GM19463 (cell line): ENCODE results near the gene CCDC3.
"Not testable (repeated sequence)": the region's sequence is repeated elsewhere in the genome, so short reads cannot be mapped to it uniquely, and the experiment has no call there.

ENCODE experiments used
- ATAC-seq: cut with Tn5 transposase; IDR thresholded peaks from one replicate; pipeline ENCODE4 v1.9.1; 2021; ENCODE audit warnings: mild to moderate bottlenecking, moderate library complexity; ENCODE audit not compliant: unreplicated experiment

CCDC3 gene

GRCh38 chr10:12896251-12896650, 105.3 kb downstream of the CCDC3 start:
- no peak for ATAC-seq

- no peak for ATAC-seq
These were observed 108.6 kb downstream of the CCDC3 start for GRCh38 chr10:12892924-12893323.

- ATAC-seq = no peak
These were observed 110.6 kb downstream of the CCDC3 start for GRCh38 chr10:12890958-12891357.

DNA sequence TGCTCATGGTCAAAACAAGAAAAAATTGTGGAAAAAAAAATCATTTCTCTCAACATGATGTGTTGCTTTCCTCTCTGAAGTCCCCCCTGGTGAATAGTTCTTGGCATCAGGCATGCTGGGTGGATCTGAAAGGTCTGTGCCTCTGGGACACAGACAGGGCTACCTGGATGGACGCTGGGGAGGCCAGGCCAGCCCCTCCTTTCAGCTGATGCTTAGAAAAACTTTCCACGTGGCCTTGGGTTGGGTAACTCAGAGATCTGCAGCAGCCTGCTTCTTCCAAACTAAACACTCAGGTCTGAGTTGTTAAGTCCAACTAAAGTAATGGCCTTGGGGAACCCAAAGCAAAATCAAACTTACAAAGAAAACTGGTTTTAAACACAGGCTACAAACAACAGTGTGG, 113.0 kb downstream of the CCDC3 start:
- no peak for ATAC-seq

- no peak for ATAC-seq
These were observed 113.7 kb downstream of the CCDC3 start for GRCh38 chr10:12887780-12888179.

- ATAC-seq = no peak
These were observed 116.7 kb downstream of the CCDC3 start for GRCh38 chr10:12884851-12885250.

DNA sequence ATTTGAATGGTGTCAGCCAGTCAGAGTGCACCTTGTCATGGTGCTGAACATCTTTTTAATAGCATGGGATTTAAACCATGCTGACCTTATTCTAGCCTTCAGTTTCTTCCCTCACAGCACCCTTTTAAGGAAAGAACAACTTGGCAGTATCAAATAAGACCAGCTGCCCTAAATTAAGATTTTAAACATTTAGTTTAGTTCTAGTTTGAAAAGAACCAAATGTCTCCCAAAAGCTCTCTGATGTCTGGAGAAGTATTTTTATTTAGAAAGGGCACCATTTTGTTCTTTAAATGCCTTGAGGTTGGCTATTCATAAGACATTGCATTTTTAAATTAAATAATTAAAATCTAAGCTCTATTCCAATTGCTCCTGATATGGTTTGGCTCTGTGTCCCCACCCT, 121.1 kb downstream of the CCDC3 start:
- ATAC-seq = no peak

DNA sequence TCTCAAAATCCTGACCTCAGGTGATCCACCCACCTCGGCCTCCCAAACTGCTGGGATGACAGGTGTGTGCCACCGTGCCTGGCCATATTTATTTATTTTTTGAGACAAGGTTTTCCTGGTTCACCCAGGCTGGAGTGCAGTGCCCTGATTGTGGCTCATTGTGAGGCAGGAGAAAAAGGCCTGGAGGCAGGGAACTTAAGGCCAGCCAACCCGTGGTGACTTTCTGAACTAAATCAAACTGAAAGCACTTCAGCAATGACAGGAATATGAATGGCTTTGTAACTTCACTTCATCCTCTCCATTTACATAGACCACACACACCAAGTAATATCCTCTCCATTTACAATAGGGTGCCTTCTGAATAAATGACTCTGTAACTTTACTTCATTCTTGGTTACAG, 124.4 kb downstream of the CCDC3 start:
- ATAC-seq = no peak

DNA sequence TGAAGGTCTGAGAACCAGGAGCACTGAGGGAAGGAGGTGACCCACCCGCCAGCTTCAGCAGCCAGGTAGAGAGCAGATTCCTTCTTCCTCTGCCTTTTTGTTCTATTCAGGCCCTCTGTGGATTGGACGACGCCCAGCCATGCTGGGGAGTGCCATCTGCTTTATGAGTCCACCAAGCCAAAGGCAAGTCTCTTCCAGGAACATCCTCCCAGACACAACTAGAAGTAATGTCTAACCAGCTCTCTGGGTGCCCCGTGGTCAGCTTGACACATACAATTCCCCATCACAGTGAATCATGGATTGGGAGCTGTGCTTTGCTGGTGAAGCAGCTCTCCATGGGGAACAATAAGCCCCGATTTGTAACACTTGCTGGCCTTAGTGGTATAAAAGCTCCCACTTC, 125.2 kb downstream of the CCDC3 start:
- no peak for ATAC-seq

DNA sequence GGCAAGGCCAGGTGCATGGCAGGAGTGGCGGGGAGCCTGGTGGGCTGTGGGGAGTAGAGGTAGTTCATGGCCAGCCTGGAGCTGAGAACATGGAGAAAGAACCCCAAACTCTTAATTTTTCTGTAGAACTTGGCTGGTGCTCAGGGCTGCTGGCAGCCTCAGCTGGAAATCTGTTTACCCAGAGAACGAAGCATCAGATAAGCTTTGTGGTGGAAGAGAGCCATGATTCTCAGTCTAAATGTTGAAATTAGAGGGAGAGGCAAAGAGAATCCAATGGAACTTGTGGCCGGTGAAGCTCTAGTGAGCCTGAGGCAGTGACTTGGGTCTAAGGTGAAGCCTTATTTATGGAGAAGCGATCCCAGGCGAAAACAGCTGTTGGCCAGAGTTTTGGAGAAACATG, 126.4 kb downstream of the CCDC3 start:
- ATAC-seq = no peak

DNA sequence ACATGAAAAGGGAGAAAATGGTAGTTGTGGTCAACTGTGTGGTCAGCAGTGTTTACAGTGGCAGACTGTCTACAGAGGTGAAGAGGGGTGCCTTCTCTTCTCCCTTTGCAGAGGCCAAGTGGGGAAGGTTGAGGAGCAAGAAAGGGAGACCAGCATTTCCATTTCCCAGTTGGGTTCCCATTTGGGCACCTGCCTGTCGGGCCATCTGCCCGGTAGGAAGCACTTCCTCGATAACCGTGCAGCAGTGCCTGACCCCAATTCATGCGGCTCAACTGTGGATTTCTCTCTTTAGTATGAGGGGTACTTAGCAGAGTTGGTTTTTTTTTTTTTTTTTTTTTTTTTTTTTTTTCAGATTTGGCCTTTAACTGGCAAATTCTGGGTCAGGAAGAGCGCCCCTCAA, 127.0 kb downstream of the CCDC3 start:
- no peak for ATAC-seq

GRCh38 chr10:12873172-12873571, 128.3 kb downstream of the CCDC3 start:
- no peak for ATAC-seq

DNA sequence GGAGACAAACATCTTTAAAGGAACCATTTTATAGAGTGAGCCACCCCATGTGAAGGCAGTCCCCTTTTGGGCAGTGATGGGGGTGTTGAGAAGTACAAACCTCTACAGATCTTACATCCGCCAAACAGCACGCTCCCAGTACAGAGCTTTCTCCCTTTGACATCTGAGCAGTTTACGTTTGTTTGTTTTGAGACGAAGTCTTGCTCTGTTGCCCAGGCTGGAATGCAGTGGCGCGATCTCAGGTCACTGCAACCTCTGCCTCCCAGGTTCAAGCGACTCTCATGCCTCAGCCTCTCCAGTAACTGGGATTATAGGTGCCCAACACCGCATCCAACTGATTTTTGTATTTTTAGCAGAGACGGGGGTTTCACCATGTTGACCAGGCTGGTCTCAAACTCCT, 128.9 kb downstream of the CCDC3 start:
- ATAC-seq = no peak

GRCh38 chr10:12869427-12869826, 132.1 kb downstream of the CCDC3 start:
- no peak for ATAC-seq

DNA sequence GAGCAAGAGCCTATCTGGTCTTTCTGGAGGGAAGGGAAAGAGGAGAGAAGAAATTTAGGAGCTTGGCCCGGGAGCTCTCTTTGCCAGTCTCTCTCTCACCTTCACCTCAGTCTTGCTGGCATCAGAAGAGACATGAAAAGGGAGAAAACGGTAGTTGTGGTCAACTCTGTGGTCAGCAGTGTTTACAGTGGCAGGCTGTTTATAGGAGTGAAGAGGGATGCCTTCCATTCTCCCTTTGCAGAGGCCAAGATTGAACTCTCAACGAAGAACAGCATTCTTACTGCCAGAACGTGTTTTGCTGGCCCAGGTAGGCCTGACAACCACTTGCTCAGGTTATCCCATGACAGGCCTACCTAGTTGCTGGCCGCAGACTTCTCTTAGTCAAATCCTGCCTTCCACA, 133.3 kb downstream of the CCDC3 start:
- no peak for ATAC-seq

DNA sequence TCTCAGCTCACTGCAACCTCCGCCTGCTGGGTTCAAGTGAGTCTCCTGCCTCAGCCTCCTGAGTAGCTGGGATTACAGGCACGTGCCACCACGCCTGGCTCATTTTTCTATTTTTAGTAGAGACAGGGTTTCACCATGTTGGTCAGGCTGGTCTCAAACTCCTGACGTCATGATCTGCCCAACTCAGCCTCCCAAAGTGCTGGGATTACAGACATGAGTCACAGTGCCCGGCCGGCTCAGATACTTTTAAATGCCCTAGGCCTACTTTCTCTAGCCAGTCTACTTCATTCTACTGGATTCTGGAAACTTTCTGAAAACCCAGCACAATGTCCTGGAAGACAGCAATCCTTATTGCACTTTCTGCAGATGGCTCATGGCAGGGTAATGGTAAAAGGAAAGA, 136.0 kb downstream of the CCDC3 start:
- not testable (repeated sequence) for ATAC-seq

- ATAC-seq = no peak
These were observed 139.1 kb downstream of the CCDC3 start for GRCh38 chr10:12862459-12862858.

DNA sequence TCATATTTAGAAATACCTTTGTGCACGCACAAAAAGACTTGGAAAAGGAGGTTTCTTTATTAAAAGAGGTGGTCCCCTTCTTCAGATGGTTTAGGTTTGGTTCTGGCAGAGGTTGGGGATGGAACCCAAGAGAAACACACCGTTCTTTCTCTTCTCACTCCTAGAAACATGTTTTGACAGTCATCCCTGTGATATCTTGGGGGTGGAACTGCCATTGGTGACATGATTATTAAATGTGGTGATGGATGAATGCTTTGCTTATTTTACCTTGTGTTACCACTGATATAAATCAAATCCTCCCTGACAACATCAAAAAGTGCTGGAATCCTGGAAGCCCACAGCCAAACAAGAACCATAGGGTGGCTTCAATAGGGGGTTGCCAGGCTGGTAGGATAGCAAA, 146.5 kb downstream of the CCDC3 start:
- ATAC-seq = no peak

GRCh38 chr10:12852687-12853086, 148.8 kb downstream of the CCDC3 start:
- no peak for ATAC-seq

- ATAC-seq = no peak
These were observed 152.0 kb downstream of the CCDC3 start for GRCh38 chr10:12849319-12850181.

DNA sequence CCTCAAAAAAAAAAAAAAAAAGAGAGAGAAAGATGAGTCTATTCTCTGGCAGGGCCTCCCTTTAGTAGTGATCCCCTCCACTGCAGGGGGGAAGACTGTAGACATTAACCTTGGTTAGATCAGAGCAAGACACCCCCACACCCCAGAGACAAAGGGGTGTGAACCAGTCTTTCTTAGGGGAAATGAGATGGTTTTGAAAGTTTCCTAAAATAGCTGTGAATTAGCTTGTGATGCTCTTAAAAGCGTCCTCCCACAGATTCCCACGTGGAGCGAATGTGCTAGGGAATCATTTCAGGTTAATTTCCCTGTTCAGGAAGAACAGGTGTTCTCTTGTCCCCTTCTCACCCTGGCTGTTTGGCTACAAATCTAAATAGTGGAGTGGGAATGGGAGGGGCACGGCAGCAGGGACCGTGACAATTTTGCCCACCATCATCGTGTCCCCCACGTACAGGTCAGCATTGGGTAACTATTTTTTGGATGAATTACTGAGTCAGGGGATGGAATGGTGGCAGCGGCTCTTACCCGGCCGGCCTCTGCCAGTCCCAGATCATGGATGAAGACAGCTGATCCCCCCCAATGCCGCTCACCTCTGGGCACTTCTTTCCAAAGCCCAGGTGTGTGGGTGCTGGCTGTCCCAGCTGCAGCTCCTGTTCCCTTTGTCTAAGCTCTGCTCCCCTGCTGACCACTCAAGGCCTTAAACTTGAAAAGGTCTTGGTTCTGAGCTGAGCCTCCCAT, 152.9 kb downstream of the CCDC3 start:
- ATAC-seq = no peak

DNA sequence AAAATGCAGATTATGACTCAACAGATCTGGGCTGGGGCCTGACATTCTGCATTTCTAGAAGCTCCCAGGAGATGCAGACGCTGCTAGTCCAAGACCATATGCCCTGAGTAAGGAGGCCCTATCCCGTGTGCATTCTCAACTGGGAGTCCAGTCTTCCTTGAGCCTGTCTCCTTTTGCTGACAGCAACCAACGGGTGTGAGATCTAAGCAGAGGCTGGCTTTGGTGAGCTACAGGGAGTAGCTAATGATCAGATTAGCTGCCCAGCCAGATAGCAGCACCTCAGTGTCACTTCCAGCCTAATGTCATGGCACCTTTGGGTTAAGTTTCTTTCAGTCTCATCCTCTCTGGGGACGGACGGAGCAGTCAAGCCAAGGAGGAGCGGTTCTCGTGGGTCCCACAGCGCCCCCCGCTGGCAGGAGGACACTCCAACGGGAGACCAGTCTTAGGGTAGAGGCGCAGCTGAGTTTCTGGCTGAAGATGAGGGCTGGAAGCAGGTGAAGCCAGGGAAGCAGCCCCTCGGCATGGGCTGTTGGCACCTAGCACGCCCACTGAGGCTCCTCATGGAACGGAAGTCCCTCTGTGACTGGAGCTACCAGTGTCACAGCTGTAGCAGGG, 154.0 kb downstream of the CCDC3 start:
- ATAC-seq = no peak
